GM19395 (cell line): Measurements from ENCODE around the gene PRPF40A.
A peak's percentile ranks its signal among the peaks of the same experiment; 100 is the strongest.

Experiments used
- ATAC-seq: cut with Tn5 transposase; IDR thresholded peaks from one replicate; pipeline ENCODE4 v1.9.1; 2021; ENCODE audit warnings: mild to moderate bottlenecking, moderate library complexity; ENCODE audit not compliant: unreplicated experiment

PRPF40A gene

DNA sequence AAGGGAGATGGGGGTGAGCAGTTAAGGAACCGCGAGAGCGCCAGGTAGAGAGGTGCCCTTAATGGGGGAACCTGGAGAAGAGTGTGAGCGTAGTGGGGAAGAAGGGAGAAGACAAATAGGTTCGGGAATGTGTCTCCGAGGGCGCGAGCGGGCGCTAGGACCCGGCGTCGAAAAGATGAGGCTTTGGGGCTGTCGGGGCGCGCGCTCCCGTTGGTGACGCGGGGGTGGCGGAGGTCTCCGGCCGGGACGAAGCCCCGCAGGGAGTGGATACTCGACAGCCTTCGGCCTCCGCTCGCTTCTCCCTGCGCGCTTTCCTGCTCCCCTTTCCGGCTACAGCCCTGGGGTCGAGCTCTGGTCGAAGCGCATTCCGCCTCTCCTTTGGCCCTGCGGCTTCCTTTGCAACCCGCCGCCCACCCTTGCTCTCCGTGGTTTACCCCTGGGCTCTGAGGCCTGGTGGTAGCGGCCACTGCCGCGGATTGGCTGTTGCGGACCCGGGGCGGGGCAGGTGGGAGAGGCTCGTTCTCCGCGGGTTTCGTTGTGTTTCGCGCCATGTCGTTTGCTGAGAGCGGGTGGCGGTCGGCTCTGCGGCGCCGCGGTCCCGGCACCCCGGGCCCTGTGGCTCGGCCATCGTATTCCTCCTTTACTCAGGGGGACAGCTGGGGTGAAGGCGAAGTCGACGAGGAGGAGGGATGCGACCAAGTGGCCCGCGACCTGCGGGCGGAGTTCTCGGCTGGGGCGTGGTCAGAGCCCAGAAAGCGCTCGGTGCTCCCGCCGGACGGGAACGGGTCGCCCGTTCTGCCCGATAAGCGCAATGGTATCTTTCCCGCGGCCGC, 1.0 kb upstream of the PRPF40A start, which contains the start of gene ARL6IP6:
ARL6IP6 (plus strand) TSS at position 545 of the 833 bp plus-strand sequence; CDS start at position 550, 5 bp downstream.
- peak; percentile 71 for ATAC-seq

DNA sequence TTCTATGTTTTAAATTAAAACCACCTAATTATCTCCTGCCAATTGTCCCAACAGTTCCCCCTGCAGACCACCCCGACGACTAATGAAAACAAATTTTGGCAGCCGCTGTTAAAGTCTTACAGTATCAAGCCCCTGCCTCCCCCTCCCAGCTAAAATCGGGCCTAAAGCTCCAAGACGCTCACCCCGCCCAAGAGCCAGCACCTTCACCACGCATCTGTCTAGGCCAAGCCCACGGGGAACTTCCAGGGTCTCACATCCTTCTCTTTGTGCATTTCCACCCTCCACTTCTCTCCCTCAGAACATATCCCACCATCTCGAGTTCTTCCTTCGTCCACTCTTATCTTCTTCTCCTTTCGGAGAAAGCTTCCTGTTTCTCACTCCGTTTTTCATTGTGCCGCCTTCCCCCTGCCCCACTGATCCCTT, 445 bp downstream of the PRPF40A start:
- ATAC-seq, result peak; percentile 4

DNA sequence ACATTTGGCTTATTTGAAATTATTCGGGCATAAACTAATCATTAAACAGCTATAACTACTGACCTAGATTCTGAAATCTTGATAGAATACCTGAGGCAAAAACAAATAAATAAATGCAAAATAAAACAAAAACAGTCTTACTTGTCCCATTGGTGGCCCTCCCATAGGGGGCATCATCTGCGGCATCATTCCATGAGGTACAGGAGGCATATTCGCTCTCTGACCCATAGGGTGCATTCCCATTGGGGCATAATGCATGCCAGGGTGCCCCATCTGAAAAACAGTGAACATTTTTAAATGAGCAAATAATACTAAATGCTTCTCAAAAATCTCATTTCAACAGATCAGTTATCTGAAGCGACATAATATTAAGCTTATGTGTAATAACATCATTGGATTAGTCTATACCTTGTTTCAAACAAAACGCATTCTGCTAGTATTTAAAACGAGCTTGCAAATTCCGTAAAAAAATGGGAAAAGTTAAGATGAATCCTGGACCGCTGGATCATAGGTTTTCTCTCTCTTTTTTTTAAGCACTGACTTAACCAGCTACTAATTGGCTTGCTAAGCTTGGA, 1.3 kb downstream of the PRPF40A start:
- no peak for ATAC-seq

DNA sequence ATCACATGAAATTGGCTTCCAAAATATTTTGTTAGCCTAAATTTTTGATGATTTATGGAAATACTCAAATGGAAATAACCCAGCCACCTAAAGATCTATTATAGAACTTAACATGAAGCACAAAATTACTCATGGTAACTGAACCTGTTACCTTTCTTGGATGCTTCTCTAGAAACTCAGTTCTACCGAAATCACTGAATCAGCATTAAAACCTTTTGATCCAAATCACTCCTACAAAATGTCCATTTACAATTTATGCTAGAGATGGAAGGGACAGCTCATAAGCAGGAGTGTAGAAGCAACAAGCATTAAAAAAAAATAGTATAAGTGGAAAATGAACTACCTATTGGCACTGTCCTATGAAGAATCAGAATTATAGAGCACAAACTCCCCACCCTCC, 2.1 kb downstream of the PRPF40A start:
- ATAC-seq, result no peak

DNA sequence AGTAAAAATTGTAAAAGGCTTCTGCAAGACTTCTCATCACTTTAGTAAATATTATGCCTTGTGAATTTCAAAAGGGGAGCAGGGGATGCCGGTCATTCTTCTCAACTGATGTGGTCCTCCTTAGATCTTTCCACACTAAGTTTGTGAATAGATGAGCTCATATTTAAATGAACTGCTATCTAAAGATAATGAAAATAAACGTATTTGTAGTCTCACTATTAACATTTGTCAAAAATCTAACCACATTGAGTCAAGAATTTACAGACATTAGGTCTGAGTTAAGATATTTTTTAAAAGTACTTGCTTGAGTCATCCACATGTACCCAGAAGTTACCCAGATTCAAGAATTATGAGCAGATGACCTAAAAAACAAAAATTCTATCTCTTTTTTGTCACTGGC, 6.5 kb downstream of the PRPF40A start:
- ATAC-seq, result no peak

DNA sequence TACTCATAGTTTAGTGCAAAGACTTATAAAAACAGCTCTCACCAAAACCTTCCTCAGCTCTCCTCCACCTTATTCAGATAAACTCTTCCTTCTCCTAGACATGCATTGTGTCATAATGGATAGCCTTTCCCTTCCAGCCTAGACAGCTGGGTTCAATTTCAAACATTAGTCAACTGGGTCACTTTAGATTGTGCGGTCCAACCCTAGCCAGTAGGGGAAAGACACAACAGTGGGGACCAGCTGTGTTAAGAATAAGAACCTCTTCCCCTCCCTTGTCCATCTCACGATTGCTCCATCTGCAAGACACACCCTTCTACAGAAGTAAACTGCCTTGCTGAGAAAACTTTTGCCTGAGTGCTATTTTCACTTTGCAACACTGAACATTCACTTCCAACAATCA, 8.5 kb downstream of the PRPF40A start:
- ATAC-seq, result no peak

DNA sequence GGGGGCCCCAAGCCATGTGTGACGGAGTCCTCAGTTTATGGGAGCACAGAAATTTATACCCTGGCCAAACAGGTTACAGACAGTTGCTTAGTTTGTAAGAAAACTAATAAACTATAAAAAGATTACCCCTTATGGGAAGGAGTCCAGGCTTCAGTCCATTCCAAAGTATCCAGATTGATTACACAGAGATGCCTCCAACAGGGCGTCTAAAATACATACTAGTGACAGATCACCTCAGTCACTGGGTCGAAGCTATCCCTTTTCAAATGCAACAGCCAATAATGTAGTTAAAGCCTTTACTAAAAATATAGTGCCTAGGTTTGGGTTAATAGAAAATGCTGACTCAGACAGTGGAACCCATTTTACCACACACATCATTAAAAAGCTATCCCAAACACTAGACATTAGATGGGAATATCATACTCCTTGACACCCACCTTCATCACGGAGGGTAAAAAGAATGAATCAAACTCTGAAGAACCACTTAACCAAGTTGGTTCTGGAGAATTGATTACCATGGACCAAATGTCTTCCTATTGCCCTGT, 10.7 kb downstream of the PRPF40A start:
- no peak for ATAC-seq

DNA sequence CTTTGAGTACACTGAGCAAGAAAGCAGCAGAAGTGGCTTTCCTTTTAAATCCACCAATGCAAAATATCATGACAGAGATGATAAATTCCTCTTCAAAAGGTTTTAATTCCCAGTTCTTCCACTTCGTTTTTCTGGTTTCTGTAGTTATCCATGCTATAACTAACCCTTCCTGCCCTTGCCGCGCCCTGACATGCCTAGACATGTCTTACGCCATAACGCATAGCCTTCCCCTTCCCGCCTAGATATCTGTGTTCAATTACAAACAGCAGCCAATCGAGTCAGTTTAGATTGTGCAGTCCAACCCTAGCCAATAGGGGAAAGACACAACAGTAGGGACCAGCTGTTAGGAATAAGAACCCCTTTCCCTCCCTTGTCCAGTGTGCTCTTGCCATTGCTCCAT, 16.1 kb downstream of the PRPF40A start:
- no peak for ATAC-seq

DNA sequence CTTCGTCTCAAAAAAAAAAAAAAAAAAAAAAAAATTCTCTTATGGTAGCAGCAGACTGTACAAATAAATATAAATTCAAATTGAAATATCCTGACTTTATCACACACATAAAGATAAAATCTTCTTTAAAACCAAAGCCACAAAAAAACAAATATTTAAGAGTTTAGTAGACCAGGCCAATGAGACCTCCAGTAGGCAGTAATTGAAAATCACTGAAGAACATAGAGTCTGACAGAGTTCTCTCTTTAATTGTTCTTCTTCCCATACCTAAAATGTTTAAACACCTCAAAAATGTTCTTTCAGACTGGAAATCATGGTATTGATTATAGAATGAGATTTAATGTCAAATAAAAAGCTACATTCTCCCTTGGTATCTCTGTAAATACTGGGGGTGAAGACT, 20.8 kb downstream of the PRPF40A start:
- no peak for ATAC-seq

DNA sequence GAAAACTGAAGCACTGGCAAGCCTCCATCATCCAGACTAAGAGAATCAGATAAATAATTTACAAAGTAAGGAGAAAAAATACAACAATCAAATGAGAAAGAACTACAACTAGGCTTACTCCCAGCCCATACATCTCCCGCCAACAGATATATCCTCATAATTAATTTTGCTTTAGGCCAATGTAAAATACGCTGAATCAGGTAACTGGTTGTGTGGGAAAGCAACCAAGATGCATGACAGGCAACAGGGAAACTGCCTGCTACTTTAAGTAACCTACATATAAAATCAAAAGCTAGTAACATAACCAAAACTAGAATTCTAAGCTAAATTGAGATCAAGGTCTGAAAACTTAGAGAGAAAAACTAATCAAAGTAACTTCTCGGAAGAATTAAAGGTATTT, 21.5 kb downstream of the PRPF40A start:
- no peak for ATAC-seq

DNA sequence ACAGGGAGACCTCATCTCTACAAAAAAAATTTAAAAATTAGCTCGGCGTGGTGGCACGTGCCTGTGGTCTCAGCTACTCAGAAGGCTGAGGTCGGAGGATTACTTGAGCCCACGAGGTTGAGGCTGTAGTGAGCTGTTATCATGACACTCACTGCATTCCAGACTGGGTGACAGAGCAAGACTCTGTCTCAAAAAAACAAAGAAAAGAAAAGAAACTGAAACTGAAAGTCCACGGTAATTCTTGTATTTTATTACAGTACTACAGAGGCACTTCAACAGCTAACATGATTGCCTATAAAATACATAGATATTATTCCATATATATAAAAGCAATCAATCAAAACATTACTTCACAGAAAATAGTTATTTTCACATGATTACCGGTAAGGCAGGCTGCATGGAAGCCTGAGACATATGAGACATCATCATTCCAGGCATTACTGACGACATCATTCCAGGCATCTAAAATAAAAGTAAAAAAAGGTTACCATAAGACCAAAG, 23.1 kb downstream of the PRPF40A start:
- peak; percentile 61 for ATAC-seq

DNA sequence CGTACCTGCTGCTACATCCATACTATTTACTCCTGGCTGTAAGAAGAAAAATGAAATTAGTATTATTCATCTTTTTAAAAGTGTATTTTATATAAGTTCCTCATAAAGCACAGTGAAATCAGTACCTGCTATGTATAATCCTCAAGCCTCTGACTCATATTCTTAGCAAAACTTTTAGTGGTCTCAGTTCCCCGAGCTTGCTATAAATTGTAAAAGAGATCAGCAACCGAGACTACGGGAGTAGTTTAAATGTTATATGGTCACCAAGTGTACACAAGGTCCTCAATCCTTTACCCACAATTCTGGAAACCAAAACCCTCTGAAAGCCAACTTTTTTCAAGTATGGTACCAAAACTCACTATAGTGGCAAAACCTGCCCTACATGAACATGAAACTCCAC, 24.2 kb downstream of the PRPF40A start:
- peak; percentile 93 for ATAC-seq

DNA sequence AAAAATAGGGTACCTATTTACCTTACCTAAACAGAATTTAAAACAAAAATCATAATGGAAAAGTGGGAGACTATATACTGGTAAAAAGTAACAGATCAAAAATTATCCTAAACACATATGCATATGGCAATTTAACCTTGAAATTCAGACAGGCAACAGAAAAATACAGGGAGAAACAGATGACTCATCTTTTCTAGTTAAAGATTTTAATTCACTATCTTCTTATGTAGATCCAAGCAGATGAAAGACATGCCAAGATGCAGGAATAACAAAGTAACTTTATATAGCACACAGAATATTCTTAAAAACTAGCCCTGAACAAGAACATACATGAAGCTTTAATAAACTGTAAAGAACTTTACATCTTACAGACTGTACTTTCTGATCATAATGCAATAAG, 30.9 kb downstream of the PRPF40A start:
- ATAC-seq, result no peak

DNA sequence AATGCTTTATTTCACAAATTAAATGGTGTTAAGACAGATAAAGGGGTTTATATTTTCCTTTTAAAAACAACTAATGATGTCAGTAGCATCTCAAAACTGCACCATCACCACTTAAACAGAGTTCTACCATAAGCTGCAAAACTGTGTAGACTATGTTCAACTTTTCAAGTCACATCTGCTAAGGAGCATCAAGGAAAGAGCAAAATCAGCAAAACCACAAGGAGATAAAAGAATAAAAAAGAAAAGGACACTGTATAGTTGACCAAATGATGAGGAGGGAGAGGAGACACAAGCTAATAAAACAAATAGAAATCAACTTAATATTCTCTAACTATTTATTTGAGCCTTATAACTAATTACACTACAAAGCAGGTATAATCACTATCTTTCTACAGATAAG, 33.9 kb downstream of the PRPF40A start:
- no peak for ATAC-seq

DNA sequence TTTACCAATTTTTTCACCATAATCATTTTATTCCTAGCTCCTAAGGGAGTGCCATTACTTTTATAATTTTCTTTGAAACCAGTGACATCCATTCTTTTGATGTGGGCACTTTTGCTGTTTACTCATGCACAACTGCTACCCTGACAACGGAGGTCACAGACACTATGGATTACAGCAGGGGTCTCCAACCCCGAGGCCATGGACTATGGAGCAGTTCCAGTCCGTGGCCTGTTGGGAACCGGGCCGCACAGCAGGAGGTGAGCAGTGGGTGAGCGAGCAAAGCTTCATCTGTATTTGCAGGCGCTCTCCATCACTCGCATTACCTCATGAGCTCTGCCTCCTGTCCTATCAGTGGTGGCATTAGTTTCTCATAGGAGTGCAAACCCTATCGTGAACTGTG, 34.6 kb downstream of the PRPF40A start:
- ATAC-seq, result no peak

DNA sequence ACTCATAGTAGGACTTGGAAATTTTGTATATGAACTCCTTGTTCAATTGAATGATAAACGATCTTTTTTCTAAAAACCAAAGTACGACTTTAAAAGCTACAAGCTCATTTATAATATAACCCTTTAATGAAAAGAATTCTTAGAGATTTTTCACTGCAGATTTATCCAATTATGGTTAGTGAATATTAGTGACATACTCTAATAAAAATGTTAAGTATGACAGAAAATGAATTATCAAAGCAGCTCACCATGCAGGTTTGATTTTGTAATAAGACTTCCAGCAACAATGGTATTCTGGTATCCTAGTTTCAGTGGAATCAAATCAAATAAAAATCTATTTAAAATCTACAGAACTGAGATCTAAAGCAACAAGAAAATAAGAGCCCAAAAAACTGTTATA, 38.5 kb downstream of the PRPF40A start:
- no peak for ATAC-seq

DNA sequence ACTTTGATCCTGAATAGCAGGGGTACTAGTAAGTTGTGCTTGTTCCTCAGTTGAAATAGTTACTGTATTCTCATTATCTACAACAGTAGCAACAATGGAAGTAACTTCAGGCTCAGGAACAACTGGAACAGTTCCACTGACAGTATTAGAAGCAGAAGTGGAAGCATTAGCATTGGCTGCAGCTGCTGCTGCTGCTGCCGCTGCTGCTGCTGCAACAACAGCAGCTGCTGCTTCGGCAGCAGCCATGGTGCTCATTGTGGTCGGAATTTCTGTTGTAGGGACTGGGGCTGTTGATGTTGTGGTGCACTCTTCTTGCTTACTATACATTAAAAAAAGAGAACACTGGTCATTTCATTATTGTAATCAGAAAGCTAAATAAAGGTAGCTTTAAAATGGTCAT, 40.8 kb downstream of the PRPF40A start:
- ATAC-seq, result no peak

DNA sequence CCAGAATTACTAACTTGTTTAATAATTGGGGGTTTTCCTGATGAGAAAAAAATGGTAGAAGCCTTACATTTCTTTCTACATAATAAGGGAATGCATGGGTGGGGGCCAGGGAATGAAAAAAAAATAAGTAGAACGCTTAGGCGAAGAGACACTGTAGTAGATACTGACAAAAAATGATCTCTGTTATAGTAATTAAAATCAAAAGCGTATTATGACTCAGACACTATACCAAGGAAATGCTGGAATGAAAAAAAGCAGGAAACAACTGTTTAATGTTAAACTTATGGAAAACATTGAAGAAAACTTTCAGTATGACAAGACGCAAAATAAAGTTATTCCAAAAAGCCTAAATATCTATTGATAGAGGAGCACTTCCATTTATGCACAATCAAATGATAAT, 42.9 kb downstream of the PRPF40A start:
- no peak for ATAC-seq

DNA sequence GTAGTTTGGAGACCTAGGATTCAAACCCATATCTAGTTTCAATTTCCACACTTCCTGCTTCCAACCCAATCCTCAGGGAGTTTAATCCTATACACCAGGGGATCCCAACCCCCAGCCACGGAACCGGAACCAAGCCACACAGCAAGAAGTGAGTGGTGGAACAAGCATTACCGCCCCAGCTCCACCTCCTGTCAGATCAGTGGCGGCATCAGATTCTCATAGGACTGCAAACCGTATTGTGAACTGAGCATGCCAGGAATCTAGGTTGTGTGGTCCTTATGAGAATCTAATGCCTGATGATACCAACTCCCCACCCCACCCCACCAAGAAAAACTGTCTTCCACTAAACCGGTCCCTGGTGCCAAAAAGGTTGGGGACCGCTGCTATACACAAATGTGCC, 52.5 kb downstream of the PRPF40A start:
- no peak for ATAC-seq

DNA sequence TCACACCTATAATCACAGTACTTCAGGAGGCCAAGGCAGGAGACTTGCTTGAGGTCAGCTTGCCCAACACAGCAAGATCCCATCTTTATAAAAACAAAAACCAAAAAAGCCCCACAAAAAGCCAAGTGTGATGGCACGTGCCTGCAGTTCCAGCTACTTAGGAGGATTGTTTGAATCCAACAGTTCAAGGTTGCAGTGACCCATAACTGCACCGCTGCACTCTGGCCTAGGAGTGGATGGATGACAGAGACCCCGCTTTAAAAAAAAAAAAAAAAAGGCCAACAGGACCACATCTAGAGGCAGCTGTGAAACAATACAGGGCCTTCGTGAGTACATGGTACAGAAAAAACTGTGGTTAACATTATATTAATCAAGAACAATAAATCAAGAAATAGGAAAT, 56.2 kb downstream of the PRPF40A start:
- no peak for ATAC-seq

DNA sequence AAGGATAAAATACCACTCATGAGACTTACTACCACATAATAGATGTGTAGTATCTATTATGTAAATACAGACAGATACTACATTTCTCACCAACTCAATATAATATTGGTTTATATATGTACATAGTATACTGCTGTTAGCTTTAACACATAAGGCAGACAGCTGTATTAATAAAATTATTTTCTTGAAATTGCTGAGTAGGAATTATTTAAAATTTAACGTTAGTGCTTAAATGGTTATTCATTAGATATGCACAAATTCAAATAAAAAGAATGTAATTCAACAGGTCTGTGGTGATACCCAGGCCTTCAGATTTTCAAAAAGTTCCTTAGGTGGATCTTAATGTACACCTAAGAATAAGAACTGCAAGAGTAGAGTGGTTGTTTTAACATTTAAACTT, 59.0 kb downstream of the PRPF40A start:
- ATAC-seq, result no peak

DNA sequence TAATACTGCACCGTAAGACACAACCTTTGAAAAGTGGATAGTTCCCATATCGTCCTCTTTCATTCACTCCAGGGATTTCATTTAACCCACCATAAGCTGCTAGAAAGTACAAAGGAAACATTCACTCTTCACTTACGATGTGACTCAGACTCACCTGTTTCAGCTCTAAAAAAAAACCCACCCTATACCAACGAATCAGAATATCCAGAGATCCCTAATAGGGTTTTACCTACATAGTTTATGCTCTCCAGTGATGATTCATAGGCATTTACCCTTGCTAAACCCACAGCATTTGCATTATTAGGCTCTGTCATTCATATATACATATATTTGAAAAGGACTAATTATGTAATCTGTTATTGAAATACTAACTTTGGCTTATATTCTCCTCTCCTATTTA, 60.2 kb downstream of the PRPF40A start:
- peak; percentile 58 for ATAC-seq
